ENCODE data around the gene PAK1.

The PAK1 gene

DNA sequence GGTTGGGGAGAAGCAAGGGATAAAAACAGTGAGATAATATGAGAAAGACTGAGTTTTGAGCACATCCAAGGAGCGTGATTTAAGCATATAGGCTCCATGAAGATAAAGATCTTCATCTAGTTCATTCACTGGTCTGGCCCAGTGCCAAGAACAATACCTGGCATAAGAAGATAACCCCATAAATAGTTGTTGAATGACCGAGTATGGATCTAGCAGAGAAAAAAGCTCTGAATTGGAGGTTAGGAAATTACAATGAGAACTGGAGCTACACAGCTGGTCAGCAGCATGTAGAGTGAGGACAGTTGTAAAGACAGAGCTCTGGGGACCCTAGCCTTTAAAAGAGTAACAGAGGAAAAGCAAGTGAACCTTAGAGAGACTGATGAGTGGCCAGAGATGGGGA is 33.0 kb upstream of the PAK1 start:
- no peaks in the 10 kb centered on the region for H3K36me3 ChIP-seq (ENCODE audit: control insufficient read depth in 1 of 2, insufficient read depth in 2 of 2, low read depth in 1 of 2, low read length in 2 of 2)
- H2AFZ ChIP-seq (ENCODE audit: low read depth, low read length): no peak overlapping the region
- H2BK12ac ChIP-seq (ENCODE audit: low read length in 2 of 2): no peak overlapping the region
- no peaks in the 10 kb centered on the region for H3K9me3 ChIP-seq (ENCODE audit: control insufficient read depth, low read length)
- H3K9ac ChIP-seq (ENCODE audit: low read length): no peak overlapping the region
- no peak overlapping the region for H3K23ac ChIP-seq (ENCODE audit: low read length in 2 of 2)
- no peak overlapping the region for H3K4ac ChIP-seq (ENCODE audit: low read depth in 1 of 2, low read length in 2 of 2)
- no peak overlapping the region for H4K8ac ChIP-seq (ENCODE audit: low read length)
- H4K91ac ChIP-seq (ENCODE audit: low read length): no peak overlapping the region
- DNase-seq: no peak
- H3K4me1 ChIP-seq (ENCODE audit: control insufficient read depth, insufficient read depth, low read depth, low read length): peaks cover 2% of the 10 kb centered on the region
- H2AK5ac ChIP-seq (ENCODE audit: low read length, severe bottlenecking): no peak overlapping the region
- no peak overlapping the region for H3K18ac ChIP-seq (ENCODE audit: low read depth in 1 of 2, low read length in 2 of 2)
- peaks cover 0 to 16% of the 10 kb centered on the region in 2 experiments for H3K27me3 ChIP-seq (ENCODE audit: control insufficient read depth in 1 of 2, insufficient read depth in 1 of 2, low read length in 2 of 2)
- H3K4me2 ChIP-seq (ENCODE audit: low read length, poor library complexity, severe bottlenecking): no peak overlapping the region
- H2BK120ac ChIP-seq (ENCODE audit: low read depth, low read length): no peak overlapping the region
- H3K14ac ChIP-seq (ENCODE audit: low read length in 2 of 2): no peak overlapping the region
- H3K27ac ChIP-seq (ENCODE audit: low read length, poor library complexity, severe bottlenecking): no peak overlapping the region
- no peak overlapping the region for H2BK5ac ChIP-seq (ENCODE audit: low read depth, low read length, poor library complexity, severe bottlenecking)
- WGBS: 68% methylated on average over 1 of the region's 2 CpGs
- no peaks in the 10 kb centered on the region for H3K79me1 ChIP-seq (replicated peaks; ENCODE audit: low read length, poor library complexity, severe bottlenecking)
- no peak overlapping the region for H2BK15ac ChIP-seq (ENCODE audit: low read depth, poor library complexity, severe bottlenecking)
- no peak overlapping the region for H3K4me3 ChIP-seq (ENCODE audit: insufficient read depth in 1 of 2, low read depth in 1 of 2, low read length in 2 of 2)

DNA sequence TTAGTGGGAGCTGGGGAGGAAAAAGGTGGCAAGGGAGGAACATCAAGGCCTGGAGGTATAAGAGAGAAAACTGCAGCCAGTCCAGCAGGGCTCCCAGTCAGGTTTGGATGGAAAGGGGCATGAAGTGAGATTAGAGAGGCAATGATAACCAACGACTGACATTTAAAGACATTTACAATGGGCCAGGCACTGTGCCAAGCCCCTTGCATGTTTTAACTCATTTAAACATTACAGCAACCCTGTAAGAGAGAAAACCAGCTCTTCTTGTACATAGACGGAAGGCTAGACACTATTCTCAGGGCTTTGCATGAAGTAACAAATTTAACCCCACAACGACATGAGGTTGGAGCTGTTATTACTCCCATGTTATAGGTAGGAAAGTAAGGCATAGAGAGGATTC is 32.1 kb upstream of the PAK1 start:
- Histone ChIP-seq H4K91ac (ENCODE audit: low read length) (no peak overlapping the region), H2BK15ac (ENCODE audit: low read depth, poor library complexity, severe bottlenecking) (no peak overlapping the region)
- 87% methylated on average over 2 of the region's 3 CpGs for WGBS

DNA sequence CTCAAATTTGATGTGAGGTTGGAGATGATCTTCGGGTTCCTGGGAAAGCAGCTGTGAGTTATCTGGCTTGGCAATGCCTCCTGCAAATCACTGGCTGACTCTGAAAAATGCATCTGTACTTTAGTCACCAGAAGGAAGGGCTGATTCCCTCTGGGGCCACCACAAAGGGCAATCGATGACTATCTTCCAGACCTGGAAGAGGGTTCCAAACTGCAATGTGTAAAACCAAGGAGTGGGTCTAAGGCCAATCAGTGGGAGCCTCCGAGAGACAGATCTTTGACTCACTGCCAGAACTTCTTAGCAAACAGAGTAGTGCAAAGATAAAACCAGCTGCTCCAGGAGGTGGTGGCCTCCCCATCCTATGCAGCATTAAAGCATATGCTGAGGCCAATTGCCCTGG is 29.1 kb upstream of the PAK1 start:
- no peak overlapping the region for H3K4ac ChIP-seq (ENCODE audit: low read depth in 1 of 2, low read length in 2 of 2)
- no peak for DNase-seq
- no peak overlapping the region for H3K23ac ChIP-seq (ENCODE audit: low read length in 2 of 2)
- H3K18ac ChIP-seq (ENCODE audit: low read depth in 1 of 2, low read length in 2 of 2): no peak overlapping the region
- H3K36me3 ChIP-seq (ENCODE audit: control insufficient read depth in 1 of 2, insufficient read depth in 2 of 2, low read depth in 1 of 2, low read length in 2 of 2): no peaks in the 10 kb centered on the region
- H3K4me1 ChIP-seq (ENCODE audit: control insufficient read depth, insufficient read depth, low read depth, low read length): peaks cover 2% of the 10 kb centered on the region
- H3K27me3 ChIP-seq (ENCODE audit: control insufficient read depth in 1 of 2, insufficient read depth in 1 of 2, low read length in 2 of 2): peaks cover 0 to 17% of the 10 kb centered on the region in 2 experiments
- no peak overlapping the region for H2AFZ ChIP-seq (ENCODE audit: low read depth, low read length)
- no peak overlapping the region for H2BK15ac ChIP-seq (ENCODE audit: low read depth, poor library complexity, severe bottlenecking)
- H3K27ac ChIP-seq (ENCODE audit: low read length, poor library complexity, severe bottlenecking): no peak overlapping the region
- H3K4me2 ChIP-seq (ENCODE audit: low read length, poor library complexity, severe bottlenecking): no peak overlapping the region
- H2AK5ac ChIP-seq (ENCODE audit: low read length, severe bottlenecking): no peak overlapping the region
- H2BK12ac ChIP-seq (ENCODE audit: low read length in 2 of 2): no peak overlapping the region
- no peak overlapping the region for H3K14ac ChIP-seq (ENCODE audit: low read length in 2 of 2)
- H4K8ac ChIP-seq (ENCODE audit: low read length): no peak overlapping the region
- H2BK5ac ChIP-seq (ENCODE audit: low read depth, low read length, poor library complexity, severe bottlenecking): no peak overlapping the region
- H3K9me3 ChIP-seq (ENCODE audit: control insufficient read depth, low read length): no peaks in the 10 kb centered on the region
- H2BK120ac ChIP-seq (ENCODE audit: low read depth, low read length): no peak overlapping the region
- no peak overlapping the region for H3K9ac ChIP-seq (ENCODE audit: low read length)
- no peak overlapping the region for H4K91ac ChIP-seq (ENCODE audit: low read length)
- no peak overlapping the region for H3K4me3 ChIP-seq (ENCODE audit: insufficient read depth in 1 of 2, low read depth in 1 of 2, low read length in 2 of 2)
- H3K79me1 ChIP-seq (replicated peaks; ENCODE audit: low read length, poor library complexity, severe bottlenecking): no peaks in the 10 kb centered on the region
- whole genome bisulfite sequencing: 77% methylated on average over 3 of the region's 3 CpGs

More for the DNA sequence above, 32.1 kb upstream of the PAK1 start:
- Histone ChIP-seq H3K14ac (ENCODE audit: low read length in 2 of 2) (no peak overlapping the region), H3K27ac (ENCODE audit: low read length, poor library complexity, severe bottlenecking) (no peak overlapping the region), H3K4me3 (ENCODE audit: insufficient read depth in 1 of 2, low read depth in 1 of 2, low read length in 2 of 2) (no peak overlapping the region), H2AK5ac (ENCODE audit: low read length, severe bottlenecking) (no peak overlapping the region), H3K4me1 (ENCODE audit: control insufficient read depth, insufficient read depth, low read depth, low read length) (peaks cover 2% of the 10 kb centered on the region), H3K9me3 (ENCODE audit: control insufficient read depth, low read length) (no peaks in the 10 kb centered on the region), H3K27me3 (ENCODE audit: control insufficient read depth in 1 of 2, insufficient read depth in 1 of 2, low read length in 2 of 2) (peaks cover 0 to 18% of the 10 kb centered on the region in 2 experiments), H3K4ac (ENCODE audit: low read depth in 1 of 2, low read length in 2 of 2) (no peak overlapping the region), H2BK5ac (ENCODE audit: low read depth, low read length, poor library complexity, severe bottlenecking) (no peak overlapping the region), H4K8ac (ENCODE audit: low read length) (no peak overlapping the region), H2BK120ac (ENCODE audit: low read depth, low read length) (no peak overlapping the region), H3K36me3 (ENCODE audit: control insufficient read depth in 1 of 2, insufficient read depth in 2 of 2, low read depth in 1 of 2, low read length in 2 of 2) (no peaks in the 10 kb centered on the region), H3K4me2 (ENCODE audit: low read length, poor library complexity, severe bottlenecking) (no peak overlapping the region), H2BK12ac (ENCODE audit: low read length in 2 of 2) (no peak overlapping the region), H3K23ac (ENCODE audit: low read length in 2 of 2) (no peak overlapping the region), H3K79me1 (replicated peaks; ENCODE audit: low read length, poor library complexity, severe bottlenecking) (no peaks in the 10 kb centered on the region), H2AFZ (ENCODE audit: low read depth, low read length) (no peak overlapping the region), H3K18ac (ENCODE audit: low read depth in 1 of 2, low read length in 2 of 2) (no peak overlapping the region), H3K9ac (ENCODE audit: low read length) (no peak overlapping the region)
- DNase-seq: no peak

DNA sequence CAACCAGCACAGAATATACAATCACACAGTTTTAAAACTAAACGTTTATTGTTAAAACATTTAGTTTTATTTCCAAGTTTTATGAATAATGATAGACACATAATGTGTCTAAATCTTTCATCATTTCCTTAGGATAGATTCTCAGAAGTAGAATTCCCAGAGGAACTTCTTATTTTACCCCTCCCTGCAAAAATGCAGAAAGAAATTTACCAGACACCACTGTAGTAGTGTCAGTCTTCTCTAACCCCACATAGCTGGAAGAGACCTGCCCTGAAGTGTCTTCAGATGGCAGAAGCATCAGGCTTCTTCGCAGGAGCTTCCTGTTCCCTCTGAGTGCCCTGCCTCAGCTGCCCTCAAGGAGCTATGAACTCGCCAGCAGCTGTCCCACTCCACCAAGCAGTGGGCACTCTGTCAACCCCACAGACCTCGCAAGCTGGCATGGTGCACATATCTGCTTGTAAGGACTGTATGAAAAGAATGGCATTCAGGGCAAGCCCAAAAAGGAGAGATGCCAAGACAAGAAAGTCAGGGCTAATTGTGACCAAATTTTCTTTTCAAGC is 28.5 kb upstream of the PAK1 start:
- Histone ChIP-seq H3K36me3 (ENCODE audit: control insufficient read depth in 1 of 2, insufficient read depth in 2 of 2, low read depth in 1 of 2, low read length in 2 of 2) (no peaks in the 10 kb centered on the region), H3K4me2 (ENCODE audit: low read length, poor library complexity, severe bottlenecking) (no peak overlapping the region), H3K14ac (ENCODE audit: low read length in 2 of 2) (no peak overlapping the region), H2AK5ac (ENCODE audit: low read length, severe bottlenecking) (no peak overlapping the region), H3K23ac (ENCODE audit: low read length in 2 of 2) (no peak overlapping the region), H2BK5ac (ENCODE audit: low read depth, low read length, poor library complexity, severe bottlenecking) (no peak overlapping the region), H3K9me3 (ENCODE audit: control insufficient read depth, low read length) (no peaks in the 10 kb centered on the region), H3K4me3 (ENCODE audit: insufficient read depth in 1 of 2, low read depth in 1 of 2, low read length in 2 of 2) (no peak overlapping the region), H3K79me1 (replicated peaks; ENCODE audit: low read length, poor library complexity, severe bottlenecking) (no peaks in the 10 kb centered on the region), H3K4ac (ENCODE audit: low read depth in 1 of 2, low read length in 2 of 2) (no peak overlapping the region), H3K18ac (ENCODE audit: low read depth in 1 of 2, low read length in 2 of 2) (no peak overlapping the region), H3K27ac (ENCODE audit: low read length, poor library complexity, severe bottlenecking) (no peak overlapping the region), H4K8ac (ENCODE audit: low read length) (no peak overlapping the region), H2BK15ac (ENCODE audit: low read depth, poor library complexity, severe bottlenecking) (no peak overlapping the region), H3K27me3 (ENCODE audit: control insufficient read depth in 1 of 2, insufficient read depth in 1 of 2, low read length in 2 of 2) (peaks cover 0 to 18% of the 10 kb centered on the region in 2 experiments), H4K91ac (ENCODE audit: low read length) (no peak overlapping the region), H2BK120ac (ENCODE audit: low read depth, low read length) (no peak overlapping the region), H2AFZ (ENCODE audit: low read depth, low read length) (no peak overlapping the region), H3K4me1 (ENCODE audit: control insufficient read depth, insufficient read depth, low read depth, low read length) (peaks cover 2% of the 10 kb centered on the region), H2BK12ac (ENCODE audit: low read length in 2 of 2) (no peak overlapping the region), H3K9ac (ENCODE audit: low read length) (no peak overlapping the region)
- no peak for DNase-seq
- 83% methylated on average over 3 of the region's 4 CpGs for WGBS
